D721Med (cell line): ENCODE data around the gene ZNF700.
A peak's percentile ranks its signal among the peaks of the same experiment; 100 is the strongest.
"Not testable (repeated sequence)": the region's sequence is repeated elsewhere in the genome, so short reads cannot be mapped to it uniquely, and the experiment has no call there.

ENCODE experiments used
- DNase-seq: peaks from one replicate; pipeline ENCODE4 v3.0.0; 2011; ENCODE audit warnings: low spot score; ENCODE audit not compliant: insufficient read length
- FAIRE-seq: peaks from 2 replicates; lab custom pipeline; 2011; peaks lifted over from hg19 to GRCh38; lab: Jason Lieb, UNC
- TF ChIP-seq, protein P1 (sequence below): IDR thresholded peaks from 2 replicates; pipeline ENCODE4 v1.5.1; 2012; ENCODE audit warnings: mild to moderate bottlenecking, control low read depth; ENCODE audit not compliant: insufficient read depth; ENCODE audit errors: missing control alignments

Gene ZNF700

DNA sequence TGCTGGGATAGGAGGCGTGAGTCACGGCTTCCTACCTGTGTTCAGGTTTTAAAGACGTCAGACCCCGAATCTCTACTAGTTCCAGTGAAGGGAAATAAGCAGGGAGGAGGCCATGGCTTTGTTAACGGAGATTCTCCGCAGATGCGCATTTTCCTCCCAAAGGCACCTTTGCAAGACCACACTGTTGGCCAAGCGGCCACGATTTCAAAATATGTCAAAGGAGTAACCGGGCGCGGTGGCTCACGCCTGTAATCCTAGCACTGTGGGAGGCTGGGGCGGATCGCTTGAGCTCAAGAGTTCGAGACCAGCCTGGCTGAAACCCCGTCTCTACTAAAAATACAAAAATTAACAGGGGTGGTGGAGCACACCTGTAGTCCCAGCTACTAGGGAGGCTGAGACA lies 61.8 kb downstream of the ZNF700 start:
- TF ChIP-seq, protein P1, sequence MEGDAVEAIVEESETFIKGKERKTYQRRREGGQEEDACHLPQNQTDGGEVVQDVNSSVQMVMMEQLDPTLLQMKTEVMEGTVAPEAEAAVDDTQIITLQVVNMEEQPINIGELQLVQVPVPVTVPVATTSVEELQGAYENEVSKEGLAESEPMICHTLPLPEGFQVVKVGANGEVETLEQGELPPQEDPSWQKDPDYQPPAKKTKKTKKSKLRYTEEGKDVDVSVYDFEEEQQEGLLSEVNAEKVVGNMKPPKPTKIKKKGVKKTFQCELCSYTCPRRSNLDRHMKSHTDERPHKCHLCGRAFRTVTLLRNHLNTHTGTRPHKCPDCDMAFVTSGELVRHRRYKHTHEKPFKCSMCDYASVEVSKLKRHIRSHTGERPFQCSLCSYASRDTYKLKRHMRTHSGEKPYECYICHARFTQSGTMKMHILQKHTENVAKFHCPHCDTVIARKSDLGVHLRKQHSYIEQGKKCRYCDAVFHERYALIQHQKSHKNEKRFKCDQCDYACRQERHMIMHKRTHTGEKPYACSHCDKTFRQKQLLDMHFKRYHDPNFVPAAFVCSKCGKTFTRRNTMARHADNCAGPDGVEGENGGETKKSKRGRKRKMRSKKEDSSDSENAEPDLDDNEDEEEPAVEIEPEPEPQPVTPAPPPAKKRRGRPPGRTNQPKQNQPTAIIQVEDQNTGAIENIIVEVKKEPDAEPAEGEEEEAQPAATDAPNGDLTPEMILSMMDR = no peak
- no peak for FAIRE-seq

DNA sequence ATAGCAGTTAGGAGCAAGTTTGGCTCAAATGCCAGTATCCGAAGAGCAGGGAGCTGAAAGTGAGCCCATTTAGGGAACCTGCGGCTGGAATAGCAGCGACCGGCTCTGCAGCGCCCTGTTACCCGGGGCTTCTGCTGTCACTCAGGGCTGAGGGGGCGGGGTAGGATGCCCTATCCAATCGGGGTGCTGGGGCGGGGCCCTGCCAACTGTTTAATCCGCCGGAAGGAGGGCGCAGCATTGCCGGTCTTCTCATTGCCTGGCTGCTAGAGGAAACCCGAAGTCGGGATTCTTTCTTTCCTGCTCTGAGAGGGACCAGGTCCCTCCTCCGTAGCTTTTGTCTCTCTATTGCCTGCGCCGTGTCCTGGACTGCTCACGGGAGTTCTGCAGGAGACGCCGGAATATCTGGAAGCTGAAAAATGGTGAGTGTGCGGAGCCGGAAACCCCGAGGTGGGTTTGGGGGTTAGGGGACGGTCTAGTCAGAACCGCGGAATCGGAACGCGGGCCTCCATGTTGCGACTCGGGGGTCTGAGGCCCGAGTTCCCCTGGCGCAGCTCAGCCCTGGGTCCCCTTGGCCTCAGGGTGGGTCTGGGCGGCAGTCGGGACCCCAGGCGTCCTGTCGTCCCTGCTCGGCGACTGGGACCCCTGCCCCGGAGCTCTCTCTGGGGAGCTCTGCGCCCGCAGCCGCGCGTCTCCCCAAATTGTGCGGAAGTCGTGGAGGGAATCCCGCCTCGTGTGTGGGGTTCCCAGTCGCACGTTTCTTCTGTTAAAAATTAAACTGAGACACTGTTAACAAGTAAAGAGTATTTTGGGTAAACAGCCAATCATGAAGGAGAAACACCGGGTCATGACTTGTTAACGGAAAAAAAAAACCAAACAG lies 62.7 kb downstream of the ZNF700 start:
- FAIRE-seq = no peak
- DNase-seq = peak; percentile 90
- TF ChIP-seq, protein P1 = no peak

More for the DNA sequence above, 61.8 kb downstream of the ZNF700 start:
- no peak for DNase-seq

DNA sequence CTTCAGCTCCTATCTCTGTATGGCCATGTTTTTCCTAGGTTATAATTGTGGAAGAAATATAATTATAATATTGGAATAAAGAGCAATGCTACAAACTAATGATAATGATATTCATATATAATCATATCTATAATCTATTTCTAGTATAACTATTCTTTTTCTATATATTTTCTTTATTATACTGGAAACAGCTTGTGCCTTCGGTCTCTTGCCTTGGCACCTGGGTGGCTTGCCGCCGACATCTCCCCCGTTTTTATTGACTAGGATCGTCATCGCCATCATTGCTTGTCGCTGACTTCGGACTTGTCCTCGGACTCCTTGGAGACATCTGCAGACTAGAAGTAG lies 64.2 kb downstream of the ZNF700 start:
- FAIRE-seq (no peak), DNase-seq (no peak)
- TF ChIP-seq, protein P1 = no peak

GRCh38 chr19:11991921-11992320 lies 67.0 kb downstream of the ZNF700 start:
- DNase-seq, FAIRE-seq: not testable (repeated sequence)

DNA sequence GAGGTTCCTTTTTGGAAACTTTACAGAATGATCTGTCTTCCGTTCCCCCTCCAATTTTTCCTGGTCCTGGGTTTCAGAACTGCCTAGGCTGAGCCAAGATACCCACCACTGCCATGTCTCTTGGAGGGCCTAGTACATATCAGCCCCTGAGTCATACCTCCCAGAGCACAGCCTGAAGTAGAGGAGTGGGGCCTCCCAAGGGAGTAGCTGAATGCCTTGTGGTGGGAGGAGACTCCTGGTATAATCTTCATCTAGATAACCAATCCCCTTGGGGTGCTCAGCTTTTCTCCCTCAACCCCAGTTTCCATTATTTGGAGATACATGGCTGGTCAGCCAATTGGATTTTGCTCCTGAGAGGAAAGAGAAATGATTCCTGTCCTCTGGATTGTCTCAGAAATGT lies 70.3 kb downstream of the ZNF700 start:
- DNase-seq (no peak), FAIRE-seq (no peak)
- TF ChIP-seq, protein P1 = no peak
